Nephron progenitor cell (in vitro differentiated cells): ENCODE data around the gene CTNND2.

Experiments used
- DNase-seq: peaks from one replicate; pipeline ENCODE4 v3.0.0; 2021
- H3K27ac Mint-ChIP-seq: 2 replicates; pipeline ENCODE4 v1.8.0; 2021; ENCODE audit warnings: mild to moderate bottlenecking, moderate library complexity, mixed read lengths
- H3K27me3 Mint-ChIP-seq: 2 replicates; pipeline ENCODE4 v1.8.0; 2021; ENCODE audit warnings: mild to moderate bottlenecking, low read depth, mixed read lengths; ENCODE audit not compliant: poor library complexity
- H3K36me3 Mint-ChIP-seq: 2 replicates; pipeline ENCODE4 v1.8.0; 2021; ENCODE audit warnings: low read depth, mixed read lengths
- H3K4me1 Mint-ChIP-seq: 2 replicates; pipeline ENCODE4 v1.8.0; 2021; ENCODE audit warnings: mixed read lengths
- H3K4me3 Mint-ChIP-seq: 2 replicates; pipeline ENCODE4 v1.8.0; 2021; ENCODE audit warnings: mild to moderate bottlenecking, moderate library complexity, mixed read lengths
- H3K9me3 Mint-ChIP-seq: 2 replicates; pipeline ENCODE4 v1.8.0; 2021; ENCODE audit warnings: mild to moderate bottlenecking, moderate library complexity, mixed read lengths
- CTCF ChIP-seq: fragments of 200-600 bp; sonication (generic); IDR thresholded peaks from 2 replicates; pipeline ENCODE4 v1.5.0; 2021; ENCODE audit warnings: antibody characterized with exemption

CTNND2 gene

GRCh38 chr5:10934783-10935355 lies 969.4 kb downstream of the CTNND2 start:
- no peak for DNase-seq
- H3K27me3 Mint-ChIP-seq: peaks cover 3% of the 10 kb centered on the region
- no peak overlapping the region for H3K4me3 Mint-ChIP-seq
- TF ChIP-seq CTCF: no peak
- H3K36me3 Mint-ChIP-seq: peaks cover 2% of the 10 kb centered on the region
- peaks cover 7% of the 10 kb centered on the region for H3K4me1 Mint-ChIP-seq
- no peak overlapping the region for H3K27ac Mint-ChIP-seq
- peaks cover 11% of the 10 kb centered on the region for H3K9me3 Mint-ChIP-seq

DNA sequence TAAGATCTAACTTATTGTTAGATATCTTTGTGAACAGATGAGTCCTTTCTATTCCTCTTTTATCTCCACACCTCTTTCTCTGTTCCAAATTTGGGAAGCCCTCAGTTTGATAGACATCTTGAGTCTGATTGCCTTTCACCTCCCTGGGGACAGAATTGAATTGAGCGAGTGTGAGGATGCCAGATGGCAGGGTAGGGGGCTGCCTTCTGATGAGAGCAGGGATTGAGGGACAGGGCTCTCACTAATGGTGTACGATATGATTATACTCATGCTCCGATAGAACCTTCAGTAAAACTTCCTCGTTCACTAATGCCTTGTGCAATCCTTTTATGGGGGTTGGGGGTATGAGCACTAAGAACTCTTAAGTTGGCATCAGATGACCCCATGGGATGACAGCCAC lies 971.1 kb downstream of the CTNND2 start:
- Mint-ChIP-seq H3K27ac (no peak overlapping the region), H3K27me3 (peaks cover 3% of the 10 kb centered on the region), H3K36me3 (peaks cover 9% of the 10 kb centered on the region), H3K4me3 (no peak overlapping the region), H3K9me3 (peaks cover 28% of the 10 kb centered on the region), H3K4me1 (peaks cover 7% of the 10 kb centered on the region)
- no peak for TF ChIP-seq CTCF
- DNase-seq: no peak

GRCh38 chr5:10932426-10932825 lies 971.8 kb downstream of the CTNND2 start:
- Mint-ChIP-seq H3K4me1 (peaks cover 7% of the 10 kb centered on the region), H3K27me3 (peaks cover 3% of the 10 kb centered on the region), H3K4me3 (no peak overlapping the region), H3K9me3 (peaks cover 29% of the 10 kb centered on the region), H3K27ac (no peak overlapping the region), H3K36me3 (peaks cover 9% of the 10 kb centered on the region)
- no peak for DNase-seq
- TF ChIP-seq CTCF: no peak

- peaks cover 49% of the 10 kb centered on the region for H3K9me3 Mint-ChIP-seq
- H3K4me3 Mint-ChIP-seq: no peak overlapping the region
- no peak for TF ChIP-seq CTCF
- peaks cover 9% of the 10 kb centered on the region for H3K36me3 Mint-ChIP-seq
- H3K4me1 Mint-ChIP-seq: no peaks in the 10 kb centered on the region
- no peak for DNase-seq
- no peak overlapping the region for H3K27ac Mint-ChIP-seq
- peaks cover 4% of the 10 kb centered on the region for H3K27me3 Mint-ChIP-seq
Observed at GRCh38 chr5:10927608-10928007, 976.6 kb downstream of the CTNND2 start.

- no peak for DNase-seq
- Mint-ChIP-seq H3K27me3 (peaks cover 4% of the 10 kb centered on the region), H3K9me3 (peaks cover 23% of the 10 kb centered on the region)
Observed at GRCh38 chr5:10923310-10923709, 980.9 kb downstream of the CTNND2 start.

More at GRCh38 chr5:10923310-10923709, 980.9 kb downstream of the CTNND2 start:
- Mint-ChIP-seq H3K4me1 (peaks cover 13% of the 10 kb centered on the region), H3K36me3 (no peaks in the 10 kb centered on the region), H3K27ac (no peak overlapping the region), H3K4me3 (no peak overlapping the region)
- TF ChIP-seq CTCF: no peak
